WTC11 (cell line): ENCODE results near the gene COL4A1. TPM values are rescaled to one million over a fixed set of nuclear protein-coding genes. Genes with fewer than 3 reads are reported as not detected.

Source experiments
- ATAC-seq: fragments of 200-7000 bp; cut with Tn5 transposase; 2 replicates; pipeline ENCODE4 v1.10.0; 2021; ENCODE audit warnings: mild to moderate bottlenecking, moderate library complexity
- CTCF ChIA-PET: fragments of 300-600 bp; sonication (Branson Sonifier 250); formaldehyde crosslinking; loops from one replicate; lab custom pipeline; 2021; ENCODE audit warnings: antibody characterized with exemption; lab: Charles Lee
- POLR2A ChIA-PET: fragments of 350-600 bp; sonication (Branson Sonifier 250); formaldehyde crosslinking; loops from one replicate; lab custom pipeline; 2021; ENCODE audit warnings: antibody characterized with exemption; lab: Charles Lee
- DNase-seq: peaks from one replicate; pipeline ENCODE4 v3.0.0; 2021; ENCODE audit warnings: low spot score
- H3K27ac Mint-ChIP-seq: 2 replicates; pipeline ENCODE4 v1.8.0; 2021; ENCODE audit warnings: mixed read lengths
- H3K27me3 Mint-ChIP-seq: 2 replicates; pipeline ENCODE4 v1.8.0; 2021; ENCODE audit warnings: low read depth, mild to moderate bottlenecking, moderate library complexity, mixed read lengths
- H3K36me3 Mint-ChIP-seq: 2 replicates; pipeline ENCODE4 v1.8.0; 2021; ENCODE audit warnings: mixed read lengths
- H3K4me1 Mint-ChIP-seq: 2 replicates; pipeline ENCODE4 v1.8.0; 2022; ENCODE audit warnings: mixed read lengths
- H3K4me3 Mint-ChIP-seq: 2 replicates; pipeline ENCODE4 v1.8.0; 2021; ENCODE audit warnings: mild to moderate bottlenecking, moderate library complexity, mixed read lengths
- H3K9me3 Mint-ChIP-seq: 2 replicates; pipeline ENCODE4 v1.8.0; 2021; ENCODE audit warnings: mixed read lengths
- CREB1 ChIP-seq: sonication (generic); formaldehyde crosslinking; IDR thresholded peaks from 2 replicates; pipeline ENCODE4 v1.8.0; 2023; ENCODE audit warnings: mild to moderate bottlenecking, missing genetic modification reagents
- FOXJ3 ChIP-seq: sonication (generic); formaldehyde crosslinking; IDR thresholded peaks from 2 replicates; pipeline ENCODE4 v1.9.0; 2021; ENCODE audit warnings: missing genetic modification reagents, mild to moderate bottlenecking, borderline replicate concordance
- HMGA2 ChIP-seq: fragments of 250-450 bp; sonication (Bioruptor Pico); IDR thresholded peaks from 2 replicates; pipeline ENCODE4 v1.4.0; 2021; ENCODE audit warnings: mild to moderate bottlenecking, moderate library complexity
- IRF2 ChIP-seq: sonication (generic); formaldehyde crosslinking; IDR thresholded peaks from 2 replicates; pipeline ENCODE4 v1.8.0; 2022; ENCODE audit warnings: low read depth, missing genetic modification reagents, borderline replicate concordance
- NFE2L1 ChIP-seq: sonication (generic); formaldehyde crosslinking; IDR thresholded peaks from 2 replicates; pipeline ENCODE4 v1.8.1; 2023; ENCODE audit warnings: missing genetic modification reagents
- NFYB ChIP-seq: sonication (generic); formaldehyde crosslinking; conservative IDR thresholded peaks from 2 replicates; pipeline ENCODE4 v1.8.0; 2022; ENCODE audit warnings: low read depth, missing genetic modification reagents
- NR3C1 ChIP-seq: sonication (generic); formaldehyde crosslinking; conservative IDR thresholded peaks from 2 replicates; pipeline ENCODE4 v1.8.1; 2023; ENCODE audit warnings: low read depth, mild to moderate bottlenecking, missing genetic modification reagents
- SMAD3 ChIP-seq: sonication (generic); formaldehyde crosslinking; IDR thresholded peaks from 2 replicates; pipeline ENCODE4 v1.8.0; 2022; ENCODE audit warnings: missing genetic modification reagents, mild to moderate bottlenecking, borderline replicate concordance
- SP1 ChIP-seq: sonication (generic); formaldehyde crosslinking; conservative IDR thresholded peaks from 2 replicates; pipeline ENCODE4 v1.8.1; 2022; ENCODE audit warnings: missing genetic modification reagents
- ZBTB21 ChIP-seq: sonication (generic); formaldehyde crosslinking; IDR thresholded peaks from 2 replicates; pipeline ENCODE4 v1.8.1; 2023; ENCODE audit warnings: mild to moderate bottlenecking, missing genetic modification reagents, borderline replicate concordance
- ZNF219 ChIP-seq: sonication (generic); formaldehyde crosslinking; IDR thresholded peaks from 2 replicates; pipeline ENCODE4 v1.8.0; 2023; ENCODE audit warnings: missing genetic modification reagents, mild to moderate bottlenecking, borderline replicate concordance
- ZNF263 ChIP-seq: sonication (generic); formaldehyde crosslinking; IDR thresholded peaks from 2 replicates; pipeline ENCODE4 v1.8.1; 2022; ENCODE audit warnings: low read depth, mild to moderate bottlenecking, moderate library complexity, missing genetic modification reagents
- ZNF423 ChIP-seq: fragments of 250-450 bp; sonication (Bioruptor Pico); IDR thresholded peaks from 2 replicates; pipeline ENCODE4 v2.1.2; 2022; ENCODE audit warnings: mild to moderate bottlenecking, moderate library complexity
- total RNA-seq: library from RNA; stranded (reverse); gene quantifications from 3 replicates; pipeline ENCODE4 v1.2.3, GENCODE V29; 2021
- TF ChIP-seq, protein P1 (sequence below): fragments of 250-450 bp; sonication (Bioruptor Pico); IDR thresholded peaks from 2 replicates; pipeline ENCODE4 v1.8.0; 2021; ENCODE audit warnings: mild to moderate bottlenecking
- TF ChIP-seq, protein P2 (sequence below): sonication (generic); formaldehyde crosslinking; IDR thresholded peaks from 2 replicates; pipeline ENCODE4 v1.8.0; 2022; ENCODE audit warnings: mild to moderate bottlenecking, missing genetic modification reagents
- TF ChIP-seq, protein P3 (sequence below): sonication (generic); formaldehyde crosslinking; IDR thresholded peaks from 2 replicates; pipeline ENCODE4 v1.8.0; 2023; ENCODE audit warnings: mild to moderate bottlenecking, missing genetic modification reagents
- TF ChIP-seq, protein P4 (sequence below): sonication (generic); formaldehyde crosslinking; IDR thresholded peaks from 2 replicates; pipeline ENCODE4 v1.8.1; 2022; ENCODE audit warnings: low read depth, mild to moderate bottlenecking, moderate library complexity, missing genetic modification reagents, borderline replicate concordance
- TF ChIP-seq, protein P5 (sequence below): sonication (generic); formaldehyde crosslinking; IDR thresholded peaks from 2 replicates; pipeline ENCODE4 v1.8.1; 2023; ENCODE audit warnings: mild to moderate bottlenecking, missing genetic modification reagents, borderline replicate concordance
- TF ChIP-seq, protein P6 (sequence below): sonication (generic); formaldehyde crosslinking; IDR thresholded peaks from 2 replicates; pipeline ENCODE4 v1.8.1; 2023; ENCODE audit warnings: mild to moderate bottlenecking, moderate library complexity, missing genetic modification reagents
- TF ChIP-seq, protein P7 (sequence below): sonication (generic); formaldehyde crosslinking; IDR thresholded peaks from 2 replicates; pipeline ENCODE4 v1.8.0; 2023; ENCODE audit warnings: missing genetic modification reagents
- TF ChIP-seq, protein P8 (sequence below): sonication (generic); formaldehyde crosslinking; IDR thresholded peaks from 2 replicates; pipeline ENCODE4 v1.8.1; 2022; ENCODE audit warnings: mild to moderate bottlenecking, missing genetic modification reagents, moderate library complexity, borderline replicate concordance

Gene COL4A1
- total RNA-seq, 1 experiment from 2014 or later, result 89.6 TPM

DNA sequence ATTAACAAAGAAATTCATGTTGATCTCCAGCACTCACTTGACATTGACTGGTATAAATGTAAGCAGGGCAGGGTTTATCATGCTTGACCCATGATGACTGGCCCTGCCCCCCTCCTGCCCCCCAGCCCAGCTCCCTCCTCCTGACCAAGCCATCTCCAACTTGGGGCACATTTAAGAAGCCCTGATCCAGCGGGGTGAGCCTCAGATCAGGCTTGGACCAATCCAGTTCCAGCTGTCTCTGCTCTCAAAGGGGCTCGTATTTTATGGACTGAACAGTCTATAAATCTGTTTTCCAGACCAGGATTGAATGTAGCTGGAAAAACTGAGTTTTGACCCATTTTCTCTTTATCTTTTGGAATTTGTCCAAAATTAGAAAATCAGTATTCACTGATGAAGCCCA, 100.0 kb downstream of the COL4A1 start (continued):
- TF ChIP-seq, protein P1, sequence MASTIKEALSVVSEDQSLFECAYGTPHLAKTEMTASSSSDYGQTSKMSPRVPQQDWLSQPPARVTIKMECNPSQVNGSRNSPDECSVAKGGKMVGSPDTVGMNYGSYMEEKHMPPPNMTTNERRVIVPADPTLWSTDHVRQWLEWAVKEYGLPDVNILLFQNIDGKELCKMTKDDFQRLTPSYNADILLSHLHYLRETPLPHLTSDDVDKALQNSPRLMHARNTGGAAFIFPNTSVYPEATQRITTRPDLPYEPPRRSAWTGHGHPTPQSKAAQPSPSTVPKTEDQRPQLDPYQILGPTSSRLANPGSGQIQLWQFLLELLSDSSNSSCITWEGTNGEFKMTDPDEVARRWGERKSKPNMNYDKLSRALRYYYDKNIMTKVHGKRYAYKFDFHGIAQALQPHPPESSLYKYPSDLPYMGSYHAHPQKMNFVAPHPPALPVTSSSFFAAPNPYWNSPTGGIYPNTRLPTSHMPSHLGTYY (CRISPR knock-in tag), result no peak
- TF ChIP-seq CREB1 (CRISPR knock-in tag), result no peak
- TF ChIP-seq, protein P2, sequence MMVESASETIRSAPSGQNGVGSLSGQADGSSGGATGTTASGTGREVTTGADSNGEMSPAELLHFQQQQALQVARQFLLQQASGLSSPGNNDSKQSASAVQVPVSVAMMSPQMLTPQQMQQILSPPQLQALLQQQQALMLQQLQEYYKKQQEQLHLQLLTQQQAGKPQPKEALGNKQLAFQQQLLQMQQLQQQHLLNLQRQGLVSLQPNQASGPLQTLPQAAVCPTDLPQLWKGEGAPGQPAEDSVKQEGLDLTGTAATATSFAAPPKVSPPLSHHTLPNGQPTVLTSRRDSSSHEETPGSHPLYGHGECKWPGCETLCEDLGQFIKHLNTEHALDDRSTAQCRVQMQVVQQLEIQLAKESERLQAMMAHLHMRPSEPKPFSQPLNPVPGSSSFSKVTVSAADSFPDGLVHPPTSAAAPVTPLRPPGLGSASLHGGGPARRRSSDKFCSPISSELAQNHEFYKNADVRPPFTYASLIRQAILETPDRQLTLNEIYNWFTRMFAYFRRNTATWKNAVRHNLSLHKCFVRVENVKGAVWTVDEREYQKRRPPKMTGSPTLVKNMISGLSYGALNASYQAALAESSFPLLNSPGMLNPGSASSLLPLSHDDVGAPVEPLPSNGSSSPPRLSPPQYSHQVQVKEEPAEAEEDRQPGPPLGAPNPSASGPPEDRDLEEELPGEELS (CRISPR knock-in tag), result no peak

DNA sequence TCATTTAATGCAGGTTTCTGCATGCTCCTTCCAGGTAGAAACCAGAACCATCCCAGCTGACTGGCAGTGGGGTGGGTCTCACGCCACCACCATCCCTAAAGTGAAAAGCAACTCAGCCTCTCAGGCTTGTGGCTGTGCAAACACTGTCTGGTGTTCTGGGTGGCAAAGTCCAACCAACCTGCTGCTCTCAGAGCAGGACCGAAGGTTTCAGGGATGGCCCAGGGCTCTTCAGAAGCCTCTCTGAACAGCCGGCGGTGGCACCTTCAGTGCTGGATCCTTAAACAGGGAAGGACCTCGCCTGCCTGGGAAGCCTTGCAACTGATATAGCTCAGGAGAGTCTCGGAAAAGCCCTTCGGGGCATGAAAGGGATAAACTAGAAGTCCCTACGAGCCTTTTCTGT, 100.8 kb downstream of the COL4A1 start:
- Mint-ChIP-seq H3K27ac (no peak overlapping the region), H3K36me3 (peaks cover 3% of the 10 kb centered on the region; the same call in 1 of the 2 replicates), H3K27me3 (no peaks in the 10 kb centered on the region), H3K4me1 (no peaks in the 10 kb centered on the region), H3K9me3 (no peaks in the 10 kb centered on the region), H3K4me3 (no peak overlapping the region)
- CTCF ChIA-PET, result no interaction called here
- TF ChIP-seq NFE2L1 (CRISPR knock-in tag) (no peak), ZNF219 (no peak), IRF2 (CRISPR knock-in tag) (no peak), HMGA2 (CRISPR knock-in tag) (no peak), SP1 (CRISPR knock-in tag) (no peak), ZBTB21 (CRISPR knock-in tag) (no peak), ZNF423 (CRISPR knock-in tag) (no peak), NFYB (no peak), NR3C1 (no peak), SMAD3 (no peak), ZNF263 (CRISPR knock-in tag) (no peak), FOXJ3 (CRISPR knock-in tag) (no peak)
- TF ChIP-seq, protein P3, sequence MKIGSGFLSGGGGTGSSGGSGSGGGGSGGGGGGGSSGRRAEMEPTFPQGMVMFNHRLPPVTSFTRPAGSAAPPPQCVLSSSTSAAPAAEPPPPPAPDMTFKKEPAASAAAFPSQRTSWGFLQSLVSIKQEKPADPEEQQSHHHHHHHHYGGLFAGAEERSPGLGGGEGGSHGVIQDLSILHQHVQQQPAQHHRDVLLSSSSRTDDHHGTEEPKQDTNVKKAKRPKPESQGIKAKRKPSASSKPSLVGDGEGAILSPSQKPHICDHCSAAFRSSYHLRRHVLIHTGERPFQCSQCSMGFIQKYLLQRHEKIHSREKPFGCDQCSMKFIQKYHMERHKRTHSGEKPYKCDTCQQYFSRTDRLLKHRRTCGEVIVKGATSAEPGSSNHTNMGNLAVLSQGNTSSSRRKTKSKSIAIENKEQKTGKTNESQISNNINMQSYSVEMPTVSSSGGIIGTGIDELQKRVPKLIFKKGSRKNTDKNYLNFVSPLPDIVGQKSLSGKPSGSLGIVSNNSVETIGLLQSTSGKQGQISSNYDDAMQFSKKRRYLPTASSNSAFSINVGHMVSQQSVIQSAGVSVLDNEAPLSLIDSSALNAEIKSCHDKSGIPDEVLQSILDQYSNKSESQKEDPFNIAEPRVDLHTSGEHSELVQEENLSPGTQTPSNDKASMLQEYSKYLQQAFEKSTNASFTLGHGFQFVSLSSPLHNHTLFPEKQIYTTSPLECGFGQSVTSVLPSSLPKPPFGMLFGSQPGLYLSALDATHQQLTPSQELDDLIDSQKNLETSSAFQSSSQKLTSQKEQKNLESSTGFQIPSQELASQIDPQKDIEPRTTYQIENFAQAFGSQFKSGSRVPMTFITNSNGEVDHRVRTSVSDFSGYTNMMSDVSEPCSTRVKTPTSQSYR (CRISPR knock-in tag), result no peak
- TF ChIP-seq, protein P4, sequence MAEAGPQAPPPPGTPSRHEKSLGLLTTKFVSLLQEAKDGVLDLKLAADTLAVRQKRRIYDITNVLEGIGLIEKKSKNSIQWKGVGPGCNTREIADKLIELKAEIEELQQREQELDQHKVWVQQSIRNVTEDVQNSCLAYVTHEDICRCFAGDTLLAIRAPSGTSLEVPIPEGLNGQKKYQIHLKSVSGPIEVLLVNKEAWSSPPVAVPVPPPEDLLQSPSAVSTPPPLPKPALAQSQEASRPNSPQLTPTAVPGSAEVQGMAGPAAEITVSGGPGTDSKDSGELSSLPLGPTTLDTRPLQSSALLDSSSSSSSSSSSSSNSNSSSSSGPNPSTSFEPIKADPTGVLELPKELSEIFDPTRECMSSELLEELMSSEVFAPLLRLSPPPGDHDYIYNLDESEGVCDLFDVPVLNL, result no peak
- TF ChIP-seq, protein P5, sequence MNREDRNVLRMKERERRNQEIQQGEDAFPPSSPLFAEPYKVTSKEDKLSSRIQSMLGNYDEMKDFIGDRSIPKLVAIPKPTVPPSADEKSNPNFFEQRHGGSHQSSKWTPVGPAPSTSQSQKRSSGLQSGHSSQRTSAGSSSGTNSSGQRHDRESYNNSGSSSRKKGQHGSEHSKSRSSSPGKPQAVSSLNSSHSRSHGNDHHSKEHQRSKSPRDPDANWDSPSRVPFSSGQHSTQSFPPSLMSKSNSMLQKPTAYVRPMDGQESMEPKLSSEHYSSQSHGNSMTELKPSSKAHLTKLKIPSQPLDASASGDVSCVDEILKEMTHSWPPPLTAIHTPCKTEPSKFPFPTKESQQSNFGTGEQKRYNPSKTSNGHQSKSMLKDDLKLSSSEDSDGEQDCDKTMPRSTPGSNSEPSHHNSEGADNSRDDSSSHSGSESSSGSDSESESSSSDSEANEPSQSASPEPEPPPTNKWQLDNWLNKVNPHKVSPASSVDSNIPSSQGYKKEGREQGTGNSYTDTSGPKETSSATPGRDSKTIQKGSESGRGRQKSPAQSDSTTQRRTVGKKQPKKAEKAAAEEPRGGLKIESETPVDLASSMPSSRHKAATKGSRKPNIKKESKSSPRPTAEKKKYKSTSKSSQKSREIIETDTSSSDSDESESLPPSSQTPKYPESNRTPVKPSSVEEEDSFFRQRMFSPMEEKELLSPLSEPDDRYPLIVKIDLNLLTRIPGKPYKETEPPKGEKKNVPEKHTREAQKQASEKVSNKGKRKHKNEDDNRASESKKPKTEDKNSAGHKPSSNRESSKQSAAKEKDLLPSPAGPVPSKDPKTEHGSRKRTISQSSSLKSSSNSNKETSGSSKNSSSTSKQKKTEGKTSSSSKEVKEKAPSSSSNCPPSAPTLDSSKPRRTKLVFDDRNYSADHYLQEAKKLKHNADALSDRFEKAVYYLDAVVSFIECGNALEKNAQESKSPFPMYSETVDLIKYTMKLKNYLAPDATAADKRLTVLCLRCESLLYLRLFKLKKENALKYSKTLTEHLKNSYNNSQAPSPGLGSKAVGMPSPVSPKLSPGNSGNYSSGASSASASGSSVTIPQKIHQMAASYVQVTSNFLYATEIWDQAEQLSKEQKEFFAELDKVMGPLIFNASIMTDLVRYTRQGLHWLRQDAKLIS, result no peak
- TF ChIP-seq, protein P6, sequence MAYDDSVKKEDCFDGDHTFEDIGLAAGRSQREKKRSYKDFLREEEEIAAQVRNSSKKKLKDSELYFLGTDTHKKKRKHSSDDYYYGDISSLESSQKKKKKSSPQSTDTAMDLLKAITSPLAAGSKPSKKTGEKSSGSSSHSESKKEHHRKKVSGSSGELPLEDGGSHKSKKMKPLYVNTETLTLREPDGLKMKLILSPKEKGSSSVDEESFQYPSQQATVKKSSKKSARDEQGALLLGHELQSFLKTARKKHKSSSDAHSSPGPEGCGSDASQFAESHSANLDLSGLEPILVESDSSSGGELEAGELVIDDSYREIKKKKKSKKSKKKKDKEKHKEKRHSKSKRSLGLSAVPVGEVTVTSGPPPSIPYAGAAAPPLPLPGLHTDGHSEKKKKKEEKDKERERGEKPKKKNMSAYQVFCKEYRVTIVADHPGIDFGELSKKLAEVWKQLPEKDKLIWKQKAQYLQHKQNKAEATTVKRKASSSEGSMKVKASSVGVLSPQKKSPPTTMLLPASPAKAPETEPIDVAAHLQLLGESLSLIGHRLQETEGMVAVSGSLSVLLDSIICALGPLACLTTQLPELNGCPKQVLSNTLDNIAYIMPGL, result no peak
- TF ChIP-seq, protein P7, sequence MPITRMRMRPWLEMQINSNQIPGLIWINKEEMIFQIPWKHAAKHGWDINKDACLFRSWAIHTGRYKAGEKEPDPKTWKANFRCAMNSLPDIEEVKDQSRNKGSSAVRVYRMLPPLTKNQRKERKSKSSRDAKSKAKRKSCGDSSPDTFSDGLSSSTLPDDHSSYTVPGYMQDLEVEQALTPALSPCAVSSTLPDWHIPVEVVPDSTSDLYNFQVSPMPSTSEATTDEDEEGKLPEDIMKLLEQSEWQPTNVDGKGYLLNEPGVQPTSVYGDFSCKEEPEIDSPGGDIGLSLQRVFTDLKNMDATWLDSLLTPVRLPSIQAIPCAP (CRISPR knock-in tag), result no peak
- TF ChIP-seq, protein P8, sequence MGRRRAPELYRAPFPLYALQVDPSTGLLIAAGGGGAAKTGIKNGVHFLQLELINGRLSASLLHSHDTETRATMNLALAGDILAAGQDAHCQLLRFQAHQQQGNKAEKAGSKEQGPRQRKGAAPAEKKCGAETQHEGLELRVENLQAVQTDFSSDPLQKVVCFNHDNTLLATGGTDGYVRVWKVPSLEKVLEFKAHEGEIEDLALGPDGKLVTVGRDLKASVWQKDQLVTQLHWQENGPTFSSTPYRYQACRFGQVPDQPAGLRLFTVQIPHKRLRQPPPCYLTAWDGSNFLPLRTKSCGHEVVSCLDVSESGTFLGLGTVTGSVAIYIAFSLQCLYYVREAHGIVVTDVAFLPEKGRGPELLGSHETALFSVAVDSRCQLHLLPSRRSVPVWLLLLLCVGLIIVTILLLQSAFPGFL (CRISPR knock-in tag), result no peak
- POLR2A ChIA-PET, result no interaction called here
- DNase-seq (no peak), ATAC-seq (no peak)
